GM12878 (cell line): ENCODE results near the gene METTL16.

Experiments
- CTCF ChIP-seq, 3 experiments: IDR thresholded peaks in 2 of 3; conservative IDR thresholded peaks in 1 of 3; 2 replicates each; pipeline ENCODE4 v1.5.1; 2011; ENCODE audit warnings: low read depth in 3 of 3, low read length in 3 of 3, mild to moderate bottlenecking in 3 of 3, control low read depth in 2 of 3, moderate library complexity in 2 of 3, inconsistent platforms in 1 of 3, mixed read lengths in 1 of 3; ENCODE audit not compliant: control insufficient read depth in 2 of 3, insufficient read depth in 1 of 3; ENCODE audit errors: extremely low read depth in 1 of 3
- POLR2A ChIP-seq: IDR thresholded peaks from 2 replicates; pipeline ENCODE4 v1.6.1; 2011; ENCODE audit warnings: low read depth, mild to moderate bottlenecking, low read length
- POU2F2 ChIP-seq: IDR thresholded peaks from 3 replicates; pipeline ENCODE4 v1.6.1; 2011; ENCODE audit warnings: low read depth, mild to moderate bottlenecking, low read length, borderline replicate concordance
- SREBF2 ChIP-seq: IDR thresholded peaks from 2 replicates; pipeline ENCODE4 v1.6.1; 2012; ENCODE audit warnings: mild to moderate bottlenecking, low read length
- USF1 ChIP-seq: IDR thresholded peaks from 2 replicates; pipeline ENCODE4 v1.6.1; 2011; ENCODE audit warnings: borderline replicate concordance, low read depth, mild to moderate bottlenecking, moderate library complexity, mixed read lengths, low read length; ENCODE audit not compliant: insufficient read depth; ENCODE audit errors: extremely low read length
- TF ChIP-seq, protein P1 (sequence below): IDR thresholded peaks from 2 replicates; pipeline ENCODE4 v1.6.1; 2012; ENCODE audit warnings: low read depth, low read length, improper control_type of control experiment

DNA sequence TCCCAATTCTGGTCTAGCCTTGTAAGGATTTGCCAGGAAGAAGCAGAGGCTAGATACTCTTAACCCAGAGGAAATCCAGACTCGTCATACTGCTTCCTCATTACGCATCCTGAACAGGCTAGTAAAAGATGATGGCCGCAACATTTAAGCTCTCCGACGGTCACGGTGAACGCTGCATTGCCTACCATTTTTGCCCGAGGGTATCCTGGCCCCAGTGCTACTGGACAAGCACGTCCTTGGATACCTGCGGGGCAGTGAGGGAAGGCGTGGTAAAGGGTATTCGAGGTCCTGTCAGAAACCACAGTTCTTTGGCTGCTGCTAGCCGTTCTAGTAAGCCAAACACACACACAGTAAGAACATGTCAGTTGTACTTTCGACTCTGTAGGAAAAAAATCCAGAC is 36.6 kb downstream of the METTL16 start:
- TF ChIP-seq POU2F2 (no peak), POLR2A (no peak), CTCF (IDR thresholded peaks at IDR 0.05 in 2 of 3, conservative IDR thresholded peaks at IDR 0.05 in 1 of 3; ENCODE audit: control insufficient read depth in 2 of 3, extremely low read depth in 1 of 3, insufficient read depth in 1 of 3, low read depth in 3 of 3, low read length in 3 of 3) (no peak), SREBF2 (no peak), USF1 (no peak)
- TF ChIP-seq, protein P1, sequence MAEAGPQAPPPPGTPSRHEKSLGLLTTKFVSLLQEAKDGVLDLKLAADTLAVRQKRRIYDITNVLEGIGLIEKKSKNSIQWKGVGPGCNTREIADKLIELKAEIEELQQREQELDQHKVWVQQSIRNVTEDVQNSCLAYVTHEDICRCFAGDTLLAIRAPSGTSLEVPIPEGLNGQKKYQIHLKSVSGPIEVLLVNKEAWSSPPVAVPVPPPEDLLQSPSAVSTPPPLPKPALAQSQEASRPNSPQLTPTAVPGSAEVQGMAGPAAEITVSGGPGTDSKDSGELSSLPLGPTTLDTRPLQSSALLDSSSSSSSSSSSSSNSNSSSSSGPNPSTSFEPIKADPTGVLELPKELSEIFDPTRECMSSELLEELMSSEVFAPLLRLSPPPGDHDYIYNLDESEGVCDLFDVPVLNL = no peak
